ENCODE measurements around the gene CAMKK1.

CAMKK1 gene

DNA sequence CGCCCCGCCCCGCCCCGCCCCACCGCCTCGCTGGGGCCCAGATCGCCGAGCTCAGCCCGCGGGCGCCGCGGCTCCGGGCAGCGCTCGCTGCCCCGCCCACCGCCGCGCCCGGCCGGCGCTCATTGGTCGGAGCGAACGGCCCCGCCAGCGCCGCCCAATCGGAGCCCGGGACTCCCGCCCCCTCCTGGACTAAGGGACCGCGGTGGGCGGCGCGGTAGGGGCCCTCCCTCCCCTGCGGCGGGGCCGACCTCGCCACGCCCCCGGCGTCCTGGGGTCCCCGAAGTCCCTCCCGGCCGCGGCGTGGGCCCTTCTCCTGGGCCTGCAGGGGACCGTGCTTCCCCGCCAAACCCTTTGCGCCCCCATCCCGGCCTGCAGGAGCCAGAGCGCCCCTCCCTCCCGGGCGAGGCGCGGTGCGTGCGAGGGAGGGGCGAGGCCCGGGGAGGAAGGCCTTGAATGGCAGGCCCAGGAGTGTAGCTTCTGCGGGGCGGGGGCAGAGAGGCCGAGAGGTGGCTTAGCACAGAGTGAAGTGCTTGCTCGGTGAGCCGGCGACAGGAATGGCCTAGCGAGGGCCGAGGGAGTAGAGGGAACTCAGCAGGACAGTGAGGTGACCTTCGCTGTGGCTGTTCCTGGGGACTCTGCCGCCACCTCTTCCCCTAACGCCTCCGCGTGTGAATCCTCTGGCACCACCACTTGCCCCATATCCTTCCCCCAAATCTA is at the start of gene CAMKK1:
Gene CAMKK1, minus strand, starts transcription at position 51 of the 717 bp plus-strand sequence. CDS start 7,366 bp downstream, outside the sequence.
- DNase-seq, result peak; percentile 87

DNA sequence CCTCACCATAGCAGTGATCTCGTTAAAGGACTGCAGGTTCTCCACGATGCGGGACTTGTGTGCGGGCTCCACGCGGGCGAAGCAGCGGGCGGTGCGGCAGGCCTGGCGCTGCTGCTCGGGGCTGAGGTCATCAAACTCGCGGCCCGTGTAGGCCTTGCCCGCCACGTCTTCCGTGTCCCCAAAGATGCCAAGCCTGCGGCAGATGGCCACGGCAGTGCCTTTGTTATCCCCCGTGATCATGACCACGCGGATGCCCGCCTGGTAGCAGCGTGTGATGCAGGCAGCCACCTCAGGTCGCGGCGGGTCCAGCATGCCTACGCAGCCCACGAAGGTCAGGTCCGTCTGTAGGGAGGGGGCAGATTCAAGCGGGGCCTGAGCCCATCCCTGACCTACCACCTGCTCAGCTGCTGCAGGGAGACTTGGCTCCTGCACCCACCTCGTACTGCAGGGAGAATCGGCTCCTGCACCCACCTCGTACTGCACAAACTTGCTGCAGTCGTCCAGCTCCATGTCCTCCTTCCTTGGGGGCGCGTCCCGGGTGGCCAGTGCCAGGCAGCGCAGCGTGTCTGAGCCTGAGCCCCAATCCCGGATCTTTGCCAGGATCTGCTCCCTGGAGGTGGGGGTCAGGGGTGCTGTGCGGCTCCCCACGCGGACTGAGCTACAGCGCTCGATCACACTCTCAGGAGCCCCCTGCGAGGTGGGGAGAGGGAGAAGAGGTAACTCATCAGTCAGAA is 48.3 kb upstream of the CAMKK1 start:
- DNase-seq, result no peak

DNA sequence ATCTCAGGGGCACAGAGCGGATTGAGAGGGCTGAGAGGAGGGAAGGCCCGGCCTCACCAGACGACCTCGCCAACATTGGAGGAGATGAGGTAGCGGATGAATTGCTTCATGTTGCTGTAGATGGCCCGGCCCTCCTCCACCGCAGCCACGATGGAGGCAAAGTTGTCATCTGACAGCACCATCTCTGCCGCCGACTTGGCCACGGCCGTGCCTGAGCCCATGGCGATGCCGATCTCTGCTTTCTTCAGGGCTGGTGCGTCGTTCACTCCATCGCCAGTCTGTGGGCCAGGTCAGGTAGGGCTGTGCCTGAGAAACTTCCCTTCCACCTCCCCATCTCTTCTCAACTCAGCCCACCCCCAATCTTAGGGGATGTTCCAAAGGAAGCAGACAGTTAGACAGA is 44.5 kb upstream of the CAMKK1 start:
- no peak for DNase-seq

DNA sequence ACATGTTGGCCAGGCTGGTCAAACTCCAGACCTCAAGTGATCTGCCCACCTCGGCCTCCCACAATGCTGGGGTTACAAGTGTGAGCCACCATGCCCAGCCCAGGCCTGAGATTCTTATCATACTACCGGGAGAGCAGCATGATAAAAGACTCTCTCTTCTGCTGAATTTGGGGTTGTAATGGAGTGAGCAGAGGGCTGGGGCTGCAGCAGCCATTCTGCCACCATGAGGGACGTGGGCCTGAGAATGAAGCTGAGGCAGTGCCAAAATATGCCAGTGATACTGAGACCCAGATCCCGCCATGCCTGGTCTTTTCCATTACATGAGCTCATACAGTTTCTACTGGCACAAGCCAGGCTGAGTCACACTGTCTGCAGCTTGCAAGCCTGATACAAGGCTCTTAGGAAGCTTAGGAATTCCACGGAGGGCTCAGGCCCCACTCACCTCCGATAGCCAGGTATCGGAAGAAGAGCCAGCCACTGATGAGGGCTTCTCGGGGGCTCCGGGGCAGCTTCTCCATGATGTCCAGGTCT is 43.0 kb upstream of the CAMKK1 start:
- DNase-seq, result no peak

DNA sequence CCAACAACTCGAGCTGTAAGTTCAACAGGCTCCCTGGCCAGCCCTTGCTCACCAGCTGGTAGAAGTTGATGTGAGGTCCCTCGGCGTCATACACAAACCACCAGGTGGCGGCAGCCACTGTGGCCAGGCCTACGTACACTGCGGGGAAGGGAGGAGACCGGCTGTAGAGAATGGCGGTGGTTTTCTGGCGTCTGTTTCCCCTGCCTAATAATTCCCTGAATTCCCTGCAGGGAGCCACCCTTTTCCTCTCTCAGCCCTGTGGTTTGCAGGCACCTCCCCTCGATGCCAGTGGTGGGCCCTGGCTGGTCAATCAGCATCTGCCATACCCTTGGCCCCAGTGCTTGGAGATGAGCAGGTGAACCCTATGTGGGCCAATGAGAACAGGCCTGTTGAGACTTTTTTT is 42.3 kb upstream of the CAMKK1 start:
- peak; percentile 52 for DNase-seq

DNA sequence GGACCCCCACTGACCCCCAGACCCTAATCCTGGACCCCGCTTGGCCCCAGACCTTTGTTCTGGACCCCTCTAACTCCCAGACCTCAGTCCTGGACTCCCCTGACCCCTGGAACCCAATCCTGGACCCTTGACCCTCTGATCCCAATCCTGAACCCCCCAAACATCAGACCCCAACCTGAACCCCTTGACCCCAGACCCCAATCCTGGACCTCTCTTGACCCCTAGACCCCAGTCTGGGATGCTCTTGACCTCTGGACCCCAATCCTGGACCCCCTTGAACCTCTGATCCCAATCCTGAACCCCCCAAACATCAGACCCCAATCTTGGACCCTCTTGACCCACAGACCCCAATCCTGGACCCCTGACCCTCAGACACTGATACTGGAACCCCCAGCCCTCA is 36.9 kb upstream of the CAMKK1 start:
- no peak for DNase-seq

DNA sequence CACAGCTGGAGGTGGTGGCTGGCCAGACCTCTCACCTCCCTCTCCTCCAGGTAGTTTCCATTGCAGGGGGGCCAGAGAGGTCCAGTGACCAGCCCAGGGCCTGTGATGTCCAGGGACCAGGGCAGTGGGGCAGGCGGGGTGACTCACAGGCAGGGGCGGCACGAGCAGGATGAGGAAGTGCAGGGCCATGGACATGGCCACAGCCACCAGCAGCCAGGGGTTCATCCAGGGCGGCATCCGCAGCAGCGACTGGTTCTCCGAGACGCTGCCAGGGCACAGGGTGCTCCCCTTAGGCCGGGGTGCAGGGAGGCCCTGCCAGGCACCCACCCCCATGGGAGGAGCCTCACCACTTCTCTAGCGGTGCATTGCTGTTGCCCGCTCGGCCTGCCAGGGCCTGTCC is 36.3 kb upstream of the CAMKK1 start:
- DNase-seq, result no peak

DNA sequence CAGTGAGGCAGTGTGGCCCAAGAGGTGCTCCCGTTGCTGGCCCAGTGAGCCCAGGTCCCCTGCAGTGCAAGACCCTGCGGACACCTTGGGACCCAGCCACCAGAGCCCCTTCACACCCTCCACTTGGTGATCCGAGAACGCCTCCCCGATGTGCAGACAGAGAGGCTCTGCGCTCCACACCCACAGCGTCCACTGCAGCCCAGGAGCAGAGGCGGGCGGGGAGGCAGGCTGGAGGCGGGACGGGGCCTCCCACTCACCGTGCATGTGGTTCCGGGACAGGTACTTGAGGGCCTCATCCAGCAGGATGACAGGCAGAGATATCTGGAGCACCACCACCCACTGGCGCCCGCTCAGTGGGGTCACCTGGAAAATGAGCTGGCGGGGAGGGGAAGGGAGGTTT is 35.6 kb upstream of the CAMKK1 start:
- DNase-seq, result no peak

DNA sequence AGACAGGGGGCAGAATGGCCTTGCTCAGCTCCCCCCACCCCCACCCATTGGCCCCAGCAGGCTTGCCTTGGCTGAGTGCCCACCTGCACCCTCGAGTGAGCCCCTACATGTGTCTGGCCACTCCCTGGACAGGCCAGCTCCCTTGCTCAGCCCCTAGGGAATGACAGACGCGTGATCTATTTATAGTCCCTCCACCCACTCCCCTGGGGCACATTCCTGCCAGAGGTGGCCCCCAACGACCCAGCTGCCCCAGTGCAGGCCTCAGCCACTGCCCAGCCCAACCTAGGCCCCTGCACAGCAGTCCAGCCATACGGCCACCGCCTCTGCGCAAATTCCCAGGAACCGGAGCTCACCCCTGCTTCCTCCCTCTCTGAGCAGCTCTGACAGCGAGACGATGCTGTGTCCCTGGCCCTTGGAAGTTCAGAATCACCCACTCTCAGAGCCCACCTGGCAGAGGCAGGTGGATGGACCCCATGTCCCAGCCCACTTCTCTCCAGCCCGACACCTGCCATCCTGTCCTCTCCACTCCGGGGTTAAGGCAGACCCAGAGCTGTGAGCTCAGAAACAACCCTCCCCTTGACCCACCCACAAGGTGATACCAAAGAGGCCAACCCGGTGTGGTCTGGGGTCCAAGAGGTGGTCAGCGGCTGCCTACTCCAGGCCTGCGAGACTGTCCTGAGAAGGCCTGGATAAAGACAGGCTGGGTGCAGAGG is 34.9 kb upstream of the CAMKK1 start:
- no peak for DNase-seq

DNA sequence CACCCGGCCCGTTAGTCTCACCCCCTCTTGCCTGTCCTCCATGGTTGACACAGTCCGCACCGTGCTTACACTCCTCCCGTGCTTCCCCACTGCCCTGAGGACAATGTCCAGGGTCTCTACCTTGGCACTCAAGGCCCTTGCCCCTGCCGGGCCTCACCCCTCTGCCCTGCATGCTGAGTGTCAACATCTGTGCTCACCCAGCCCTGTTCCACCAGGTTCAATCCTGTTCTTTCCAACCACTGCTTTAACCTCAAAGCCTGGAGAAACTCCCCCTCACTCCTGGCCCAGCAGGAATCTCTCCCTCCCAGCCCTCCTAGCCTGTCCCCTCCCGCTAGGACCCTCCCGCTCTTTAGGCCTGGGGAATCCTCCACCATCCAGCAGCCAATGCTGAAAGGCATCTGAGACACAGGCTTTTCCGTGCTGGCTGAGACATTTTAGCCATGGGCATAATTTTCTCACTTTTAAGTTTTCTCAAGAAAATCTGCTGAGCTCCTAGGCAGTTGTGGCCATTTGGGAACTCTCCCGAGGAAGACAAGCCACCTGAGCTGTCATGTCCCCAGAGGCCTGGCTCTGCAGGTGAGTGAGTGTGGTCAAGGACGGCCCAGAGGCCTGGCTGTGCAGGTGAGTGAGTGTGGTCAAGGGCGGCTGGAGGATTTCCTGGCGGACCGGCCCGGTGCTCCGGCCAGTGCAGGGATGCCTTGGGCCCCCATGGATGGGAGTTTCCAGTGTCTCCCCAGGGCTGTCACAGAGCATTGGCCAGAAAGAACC is 34.2 kb upstream of the CAMKK1 start:
- DNase-seq, result no peak

DNA sequence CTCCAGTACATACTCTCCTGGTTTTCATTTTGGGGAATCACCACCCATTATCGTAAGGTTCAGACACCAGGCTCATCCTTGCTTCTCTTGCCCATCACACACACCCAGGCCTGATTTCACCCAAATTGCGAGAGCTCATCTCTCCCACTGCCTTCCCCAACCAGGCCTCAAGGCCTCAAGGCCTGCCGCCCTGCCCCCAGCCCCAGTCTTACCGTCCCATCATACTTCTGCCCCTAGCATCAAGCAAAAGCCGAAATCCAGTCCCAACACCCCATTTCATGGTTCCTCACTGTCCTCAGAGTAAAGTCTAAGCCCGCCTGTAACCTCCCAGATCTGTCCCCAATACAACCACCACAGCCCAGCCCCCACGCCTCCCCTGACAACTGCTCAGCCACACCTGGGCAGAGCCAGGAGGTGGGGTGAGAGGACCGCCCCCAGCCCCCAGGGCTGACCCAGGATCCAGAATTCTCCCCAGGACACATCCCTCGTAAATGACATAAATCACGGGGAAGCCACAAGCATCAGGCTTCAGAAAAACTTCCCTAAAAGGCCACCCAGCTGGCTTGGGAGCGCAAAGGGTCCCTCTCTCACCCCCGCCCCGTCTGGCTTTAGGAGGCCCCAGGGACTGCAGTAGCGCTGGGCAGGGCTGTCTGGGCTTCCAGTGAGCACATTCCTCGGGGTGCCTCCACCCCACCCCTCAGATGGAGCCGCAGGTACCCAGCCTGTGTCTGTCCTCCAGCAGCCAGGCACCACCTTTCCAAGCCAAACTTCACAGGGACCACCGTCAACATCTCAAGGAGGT is 33.0 kb upstream of the CAMKK1 start:
- DNase-seq, result no peak

DNA sequence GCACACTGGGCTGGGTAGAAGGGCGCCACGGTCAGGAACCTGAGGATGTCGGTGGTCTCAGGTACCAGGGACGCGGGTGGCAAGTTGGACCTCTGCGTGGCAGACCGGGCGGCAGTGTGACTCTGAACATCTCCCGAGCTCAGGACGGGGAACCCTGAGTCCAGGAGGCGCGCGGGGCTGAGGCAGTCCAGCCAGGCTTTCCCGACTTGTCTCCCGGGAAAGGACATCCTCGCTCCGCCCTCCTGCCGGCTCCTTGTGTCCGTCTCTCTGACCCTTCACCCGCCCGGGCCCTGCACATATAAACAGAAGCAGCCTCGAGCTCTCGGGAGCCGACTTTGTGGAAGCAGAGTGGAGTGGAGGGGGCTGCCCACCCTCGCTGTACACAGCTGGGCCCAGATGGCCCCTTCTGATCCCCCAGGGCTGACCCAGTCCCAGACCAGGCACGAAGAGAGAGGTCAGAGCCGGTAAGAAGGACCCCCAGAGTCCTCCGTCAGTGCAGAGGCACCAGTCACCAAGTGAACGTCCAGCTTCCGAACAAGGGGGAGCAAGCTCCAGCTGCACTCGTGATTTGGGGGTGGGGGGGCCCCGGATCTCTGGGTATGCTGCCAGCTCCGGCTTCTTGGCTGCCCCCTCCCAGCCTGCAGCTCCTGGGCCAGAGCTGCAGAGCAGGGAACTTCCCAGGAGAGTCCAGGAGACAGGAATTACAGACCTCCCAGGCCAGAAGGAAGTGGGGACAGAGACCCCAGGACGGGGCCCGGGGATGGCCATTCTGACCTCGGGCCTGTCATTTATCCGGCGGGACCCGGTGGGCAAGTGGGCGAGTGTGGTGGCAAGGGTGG is 31.9 kb upstream of the CAMKK1 start:
- DNase-seq, result no peak

DNA sequence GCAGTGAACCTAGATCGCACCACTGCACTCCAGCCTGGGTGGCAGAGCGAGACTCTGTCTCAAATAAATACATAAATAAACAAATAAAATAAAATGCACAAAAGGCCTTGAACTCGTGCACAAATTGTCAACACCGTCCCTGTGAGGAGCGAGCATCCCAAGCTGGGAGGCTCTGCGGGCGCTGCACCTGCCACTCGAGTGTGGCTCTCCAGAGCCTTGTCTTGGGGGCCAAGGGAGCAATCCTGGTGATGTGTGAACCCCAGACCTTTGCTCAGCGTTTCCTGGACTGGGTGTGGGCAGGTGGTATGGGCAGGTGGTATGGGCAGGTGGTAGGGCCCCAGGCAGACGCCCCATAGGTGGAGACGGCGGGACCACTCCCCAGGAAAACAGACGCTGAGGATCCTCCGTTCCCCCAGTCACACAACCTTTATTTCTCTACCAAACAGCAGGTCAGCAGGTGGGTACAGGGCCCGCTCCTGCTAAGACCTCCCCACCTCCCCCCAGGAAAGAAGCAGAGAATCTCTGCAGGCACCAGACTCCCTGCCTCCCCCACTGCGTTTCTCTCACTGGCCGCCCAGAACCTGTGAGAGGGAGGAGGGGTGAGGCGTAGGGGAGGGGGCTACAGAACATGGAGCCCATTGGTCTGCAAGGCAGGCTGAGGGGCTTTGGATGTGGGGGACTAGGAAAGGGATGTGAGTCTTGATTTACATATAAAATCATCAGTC is 30.8 kb upstream of the CAMKK1 start:
- no peak for DNase-seq

DNA sequence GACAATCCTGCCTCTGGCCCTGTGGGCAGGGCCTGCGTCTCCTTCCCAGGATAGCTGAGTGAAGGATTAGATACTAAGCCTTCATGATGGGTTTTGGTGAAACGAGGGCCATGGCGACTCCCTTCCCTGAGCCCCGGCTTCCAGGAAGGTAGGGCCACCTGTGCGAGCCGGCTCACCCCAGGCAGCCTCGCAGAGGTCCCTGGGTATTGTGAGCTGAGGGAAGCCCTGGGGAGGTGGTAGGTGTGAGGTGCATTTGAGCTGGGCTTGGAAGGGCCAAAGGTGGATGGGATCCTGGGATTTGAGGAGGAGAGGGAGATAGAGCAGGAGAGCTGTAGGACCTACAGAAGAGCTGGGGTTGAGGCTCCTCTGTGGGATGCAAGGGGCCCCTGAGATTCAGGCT is 29.9 kb upstream of the CAMKK1 start:
- DNase-seq, result no peak

DNA sequence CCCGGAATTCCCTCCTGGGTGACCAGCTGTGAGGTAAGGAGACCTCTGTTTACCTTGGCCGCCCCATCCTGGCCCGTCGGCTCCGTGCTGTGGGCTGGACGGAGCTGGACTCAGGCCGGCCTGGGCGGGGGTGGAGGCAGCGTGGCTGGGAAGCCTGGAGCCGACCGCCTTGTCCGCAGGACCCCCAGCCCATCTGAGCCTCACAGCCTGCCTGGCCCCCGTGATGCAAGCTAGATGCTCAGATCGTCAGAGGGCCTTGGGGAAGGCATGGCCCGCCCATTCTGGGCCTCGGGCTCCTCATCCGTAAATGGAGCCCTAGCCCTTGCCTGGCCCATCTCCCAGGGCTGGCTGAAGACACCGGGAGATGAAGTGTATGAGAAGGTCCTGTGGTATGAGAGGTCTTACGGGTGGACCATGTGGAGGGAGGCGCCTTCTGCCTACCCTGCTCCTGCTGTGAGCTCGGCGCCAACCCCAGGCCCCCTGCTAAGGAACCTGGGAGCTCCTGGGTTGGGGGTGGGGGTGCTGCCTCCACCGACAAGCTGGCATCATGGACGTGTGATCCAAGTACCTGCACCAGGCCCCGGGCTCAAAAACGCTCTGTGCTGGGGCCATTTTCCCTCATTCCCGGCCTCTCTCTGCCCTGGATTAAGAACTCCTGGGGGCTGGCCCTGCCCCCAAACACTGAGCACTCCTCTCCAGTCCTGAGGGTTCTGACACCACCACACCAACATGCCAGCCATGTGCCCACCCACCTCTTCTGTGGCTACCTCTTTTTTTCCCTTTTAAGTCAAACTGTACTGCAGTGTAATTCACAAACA is 28.9 kb upstream of the CAMKK1 start:
- no peak for DNase-seq

DNA sequence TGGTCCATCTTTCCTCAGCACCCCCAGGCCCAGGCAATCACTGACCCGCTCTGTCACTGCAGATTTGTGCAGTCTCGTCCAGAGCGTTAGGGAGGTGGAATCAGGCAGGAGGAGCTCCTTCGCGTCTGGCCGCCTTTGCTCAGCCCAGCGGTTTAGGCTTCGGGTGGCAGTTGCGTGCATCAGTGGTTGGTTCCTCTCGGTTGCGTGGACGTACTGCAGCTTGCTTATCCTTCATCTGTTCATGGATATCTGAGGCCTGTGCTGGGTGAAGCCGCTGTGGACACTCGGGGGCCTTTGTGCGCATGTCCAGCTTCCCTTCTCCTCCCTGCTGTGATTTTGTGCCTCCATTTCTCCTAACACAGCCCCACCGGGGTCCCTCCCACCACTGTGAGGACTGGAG is 28.2 kb upstream of the CAMKK1 start:
- DNase-seq, result no peak

DNA sequence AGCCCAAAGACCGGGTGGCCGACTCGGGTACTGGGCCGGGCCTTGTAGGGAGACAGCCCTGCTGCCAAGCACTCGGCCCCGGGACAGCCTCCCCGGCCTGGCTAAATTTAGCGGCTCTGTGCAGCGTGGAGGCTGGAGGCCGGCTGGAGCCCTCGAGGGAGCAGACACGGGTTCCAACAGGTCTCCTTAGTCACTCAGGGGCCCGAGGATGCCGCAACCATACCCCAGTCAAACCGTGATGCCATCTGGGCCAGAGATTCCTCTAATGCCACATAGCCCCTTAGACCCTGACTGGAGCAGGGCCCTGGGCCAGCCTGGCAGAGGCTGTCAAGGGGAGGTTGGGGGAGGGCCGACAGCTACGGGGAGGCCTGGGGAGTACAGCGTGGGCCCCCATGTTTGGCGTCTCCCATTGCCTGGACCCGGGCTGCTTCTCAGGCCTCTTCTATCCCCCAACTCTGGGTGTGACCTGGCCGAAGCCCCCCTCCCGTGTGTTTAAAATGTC is 26.3 kb upstream of the CAMKK1 start:
- no peak for DNase-seq

DNA sequence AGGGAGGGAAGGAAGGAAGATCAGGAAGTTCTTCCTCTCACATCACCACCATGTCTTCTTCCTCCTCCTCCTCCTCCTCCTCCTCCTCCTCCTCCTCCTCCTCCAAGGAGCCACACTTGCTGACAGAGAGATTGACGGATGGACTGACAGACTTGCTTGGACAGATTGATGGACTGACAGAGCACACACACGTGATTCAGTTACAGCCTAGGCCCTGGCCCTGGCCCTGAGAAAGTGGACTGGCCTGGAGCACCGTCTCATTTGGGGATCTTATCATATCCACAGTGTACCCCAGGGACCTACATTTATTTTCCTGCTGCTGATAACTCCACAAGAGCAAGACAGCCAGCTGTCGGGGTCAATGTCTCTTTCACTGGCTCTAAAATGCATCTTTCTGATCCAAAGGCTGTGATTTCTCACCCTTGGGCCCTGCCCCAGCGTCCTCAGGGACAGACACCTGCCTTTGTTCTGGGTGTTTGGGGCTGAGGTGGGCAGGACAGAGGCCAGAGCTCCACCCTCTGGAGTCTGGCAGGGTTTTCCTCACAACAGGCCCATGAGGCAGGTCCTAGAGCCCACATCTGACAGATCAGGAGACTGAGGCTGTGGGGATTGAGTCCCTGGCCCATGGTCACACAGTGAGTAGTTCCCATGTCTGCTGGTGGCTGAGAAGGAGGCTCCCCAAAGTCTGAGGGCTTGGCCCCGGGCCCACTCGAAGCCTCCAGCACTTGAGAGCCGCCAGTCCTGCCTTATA is 25.7 kb upstream of the CAMKK1 start:
- no peak for DNase-seq
